Panc1 (cell line): ENCODE measurements around the gene GPR61.

Experiments
- POLR2AphosphoS5 ChIP-seq: IDR thresholded peaks from 2 replicates; pipeline ENCODE4 v1.6.1; 2012; ENCODE audit warnings: mild to moderate bottlenecking, low read depth, low read length, moderate library complexity
- SIN3A ChIP-seq: IDR thresholded peaks from 2 replicates; pipeline ENCODE4 v1.6.1; 2012; ENCODE audit warnings: low read depth, mild to moderate bottlenecking, low read length, moderate library complexity, borderline replicate concordance; ENCODE audit not compliant: insufficient read depth
- TCF7L2 ChIP-seq: IDR thresholded peaks from 2 replicates; pipeline ENCODE4 v1.6.1; 2011; ENCODE audit warnings: mild to moderate bottlenecking, low read depth, low read length, inconsistent platforms
- TF ChIP-seq, protein P1 (sequence below): fragments of 450-650 bp; IDR thresholded peaks from 2 replicates; pipeline ENCODE4 v1.5.1; 2017; ENCODE audit warnings: mild to moderate bottlenecking
- TF ChIP-seq, protein P2 (sequence below), 2 experiments: IDR thresholded peaks; 2 replicates each; pipeline ENCODE4 v1.6.1; 2011 to 2012; ENCODE audit warnings: low read depth in 2 of 2, control low read depth in 1 of 2, low read length in 1 of 2, mild to moderate bottlenecking in 1 of 2, moderate library complexity in 1 of 2; ENCODE audit not compliant: insufficient read depth in 1 of 2

DNA sequence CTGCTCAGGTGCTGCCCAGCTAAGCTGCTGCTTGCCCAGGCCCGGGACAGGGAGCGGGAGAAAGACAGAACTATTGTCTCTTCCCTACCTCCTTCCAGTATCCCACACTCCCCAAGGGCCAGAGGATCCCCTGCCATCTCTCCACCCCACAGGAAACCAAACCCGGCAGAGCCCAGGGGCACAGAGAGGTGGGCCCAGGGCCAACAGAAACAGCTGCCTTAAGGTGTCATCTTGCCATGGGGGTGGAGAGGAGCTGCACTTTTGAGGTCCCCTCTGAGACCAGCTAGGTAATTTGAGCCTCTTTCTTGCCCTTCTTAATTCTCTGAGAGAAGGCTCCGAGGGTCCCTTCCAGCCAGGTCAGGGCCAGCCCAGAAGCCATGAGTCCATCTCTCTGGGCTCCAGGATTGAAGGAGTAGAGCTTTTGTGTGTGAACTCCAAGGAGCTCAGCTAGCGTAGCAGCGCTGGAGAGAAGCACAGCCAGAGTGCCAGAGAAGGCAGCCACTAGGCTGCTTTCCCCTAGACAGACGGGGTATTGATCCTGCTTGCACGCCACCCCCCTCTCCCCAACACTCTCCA lies 9.7 kb upstream of the GPR61 start:
- TF ChIP-seq, protein P1, sequence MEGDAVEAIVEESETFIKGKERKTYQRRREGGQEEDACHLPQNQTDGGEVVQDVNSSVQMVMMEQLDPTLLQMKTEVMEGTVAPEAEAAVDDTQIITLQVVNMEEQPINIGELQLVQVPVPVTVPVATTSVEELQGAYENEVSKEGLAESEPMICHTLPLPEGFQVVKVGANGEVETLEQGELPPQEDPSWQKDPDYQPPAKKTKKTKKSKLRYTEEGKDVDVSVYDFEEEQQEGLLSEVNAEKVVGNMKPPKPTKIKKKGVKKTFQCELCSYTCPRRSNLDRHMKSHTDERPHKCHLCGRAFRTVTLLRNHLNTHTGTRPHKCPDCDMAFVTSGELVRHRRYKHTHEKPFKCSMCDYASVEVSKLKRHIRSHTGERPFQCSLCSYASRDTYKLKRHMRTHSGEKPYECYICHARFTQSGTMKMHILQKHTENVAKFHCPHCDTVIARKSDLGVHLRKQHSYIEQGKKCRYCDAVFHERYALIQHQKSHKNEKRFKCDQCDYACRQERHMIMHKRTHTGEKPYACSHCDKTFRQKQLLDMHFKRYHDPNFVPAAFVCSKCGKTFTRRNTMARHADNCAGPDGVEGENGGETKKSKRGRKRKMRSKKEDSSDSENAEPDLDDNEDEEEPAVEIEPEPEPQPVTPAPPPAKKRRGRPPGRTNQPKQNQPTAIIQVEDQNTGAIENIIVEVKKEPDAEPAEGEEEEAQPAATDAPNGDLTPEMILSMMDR, result no peak
- TF ChIP-seq, protein P2, sequence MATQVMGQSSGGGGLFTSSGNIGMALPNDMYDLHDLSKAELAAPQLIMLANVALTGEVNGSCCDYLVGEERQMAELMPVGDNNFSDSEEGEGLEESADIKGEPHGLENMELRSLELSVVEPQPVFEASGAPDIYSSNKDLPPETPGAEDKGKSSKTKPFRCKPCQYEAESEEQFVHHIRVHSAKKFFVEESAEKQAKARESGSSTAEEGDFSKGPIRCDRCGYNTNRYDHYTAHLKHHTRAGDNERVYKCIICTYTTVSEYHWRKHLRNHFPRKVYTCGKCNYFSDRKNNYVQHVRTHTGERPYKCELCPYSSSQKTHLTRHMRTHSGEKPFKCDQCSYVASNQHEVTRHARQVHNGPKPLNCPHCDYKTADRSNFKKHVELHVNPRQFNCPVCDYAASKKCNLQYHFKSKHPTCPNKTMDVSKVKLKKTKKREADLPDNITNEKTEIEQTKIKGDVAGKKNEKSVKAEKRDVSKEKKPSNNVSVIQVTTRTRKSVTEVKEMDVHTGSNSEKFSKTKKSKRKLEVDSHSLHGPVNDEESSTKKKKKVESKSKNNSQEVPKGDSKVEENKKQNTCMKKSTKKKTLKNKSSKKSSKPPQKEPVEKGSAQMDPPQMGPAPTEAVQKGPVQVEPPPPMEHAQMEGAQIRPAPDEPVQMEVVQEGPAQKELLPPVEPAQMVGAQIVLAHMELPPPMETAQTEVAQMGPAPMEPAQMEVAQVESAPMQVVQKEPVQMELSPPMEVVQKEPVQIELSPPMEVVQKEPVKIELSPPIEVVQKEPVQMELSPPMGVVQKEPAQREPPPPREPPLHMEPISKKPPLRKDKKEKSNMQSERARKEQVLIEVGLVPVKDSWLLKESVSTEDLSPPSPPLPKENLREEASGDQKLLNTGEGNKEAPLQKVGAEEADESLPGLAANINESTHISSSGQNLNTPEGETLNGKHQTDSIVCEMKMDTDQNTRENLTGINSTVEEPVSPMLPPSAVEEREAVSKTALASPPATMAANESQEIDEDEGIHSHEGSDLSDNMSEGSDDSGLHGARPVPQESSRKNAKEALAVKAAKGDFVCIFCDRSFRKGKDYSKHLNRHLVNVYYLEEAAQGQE (IDR thresholded peaks at IDR 0.05; ENCODE audit: insufficient read depth in 1 of 2, low read depth in 2 of 2, low read length in 1 of 2), result no peak
- TF ChIP-seq SIN3A (no peak), POLR2AphosphoS5 (no peak), TCF7L2 (no peak)
